CD8-positive, alpha-beta memory T cell (primary cell): ENCODE measurements around the gene PRKAR1A. TPM values are rescaled to one million over a fixed set of nuclear protein-coding genes. Genes with fewer than 3 reads are reported as not detected.

Source experiments
- CTCF ChIA-PET: fragments of 350-600 bp; sonication (Branson Sonifier 250); formaldehyde crosslinking; loops from one replicate; lab custom pipeline; 2021; ENCODE audit warnings: antibody characterized with exemption; lab: Charles Lee
- POLR2A ChIA-PET: fragments of 350-600 bp; sonication (Branson Sonifier 250); formaldehyde crosslinking; loops from one replicate; lab custom pipeline; 2021; ENCODE audit warnings: antibody characterized with exemption; lab: Charles Lee
- DNase-seq, 5 donors: peaks; one replicate each; pipeline versions ENCODE4 v3.0.0 to v3.0.0-alpha.2; 2020 to 2022; ENCODE audit warnings: mixed read lengths in 1 of 5
- H3K27ac ChIP-seq: one replicate; pipeline ENCODE4 v1.7.0; 2013; ENCODE audit warnings: low read depth, mild to moderate bottlenecking, low read length, moderate library complexity
- H3K27me3 ChIP-seq: 2 replicates; pipeline ENCODE4 v1.7.0; 2013; ENCODE audit warnings: low read length, mild to moderate bottlenecking; ENCODE audit not compliant: insufficient read depth, poor library complexity, severe bottlenecking
- H3K36me3 ChIP-seq: 2 replicates; pipeline ENCODE4 v1.7.0; 2013; ENCODE audit warnings: mild to moderate bottlenecking, low read length, moderate library complexity; ENCODE audit not compliant: insufficient read depth
- H3K4me1 ChIP-seq: 2 replicates; pipeline ENCODE4 v1.7.0; 2013; ENCODE audit warnings: mild to moderate bottlenecking, low read length, moderate library complexity; ENCODE audit not compliant: insufficient read depth
- H3K4me3 ChIP-seq: 2 replicates; pipeline ENCODE4 v1.7.0; 2013; ENCODE audit warnings: mild to moderate bottlenecking, low read length
- H3K9me3 ChIP-seq: 2 replicates; pipeline ENCODE4 v1.7.0; 2013; ENCODE audit warnings: mild to moderate bottlenecking, low read length
- H3K27ac Mint-ChIP-seq, 8 donors: one replicate each; pipeline ENCODE4 v1.8.0; 2020 to 2021; ENCODE audit warnings: mixed read lengths in 8 of 8, mild to moderate bottlenecking in 6 of 8, inconsistent platforms in 3 of 8, moderate library complexity in 3 of 8
- H3K27me3 Mint-ChIP-seq, 2 donors: one replicate each; pipeline ENCODE4 v1.8.0; 2020 to 2021; ENCODE audit warnings: mixed read lengths in 2 of 2, mild to moderate bottlenecking in 1 of 2, moderate library complexity in 1 of 2
- H3K36me3 Mint-ChIP-seq, 3 donors: one replicate each; pipeline ENCODE4 v1.8.0; 2020 to 2021; ENCODE audit warnings: mixed read lengths in 3 of 3, inconsistent platforms in 1 of 3, mild to moderate bottlenecking in 1 of 3
- H3K4me1 Mint-ChIP-seq, 3 donors: one replicate each; pipeline ENCODE4 v1.8.0; 2020 to 2021; ENCODE audit warnings: mixed read lengths in 3 of 3, inconsistent platforms in 1 of 3, mild to moderate bottlenecking in 1 of 3
- H3K4me3 Mint-ChIP-seq, 7 donors: one replicate each; pipeline ENCODE4 v1.8.0; 2020 to 2021; ENCODE audit warnings: mixed read lengths in 7 of 7, mild to moderate bottlenecking in 6 of 7, moderate library complexity in 4 of 7, inconsistent platforms in 2 of 7
- H3K9me3 Mint-ChIP-seq, 5 donors: one replicate each; pipeline ENCODE4 v1.8.0; 2020 to 2022; ENCODE audit warnings: mixed read lengths in 5 of 5, mild to moderate bottlenecking in 3 of 5, moderate library complexity in 2 of 5, inconsistent platforms in 1 of 5
- polyA plus RNA-seq: library from polyadenylated mRNA; unstranded; fragments of 300-500 nt; fragmentation: Illumina TruSeq; gene quantifications from one replicate; pipeline ENCODE4 v1.2.3, GENCODE V29; 2021
- total RNA-seq, 2 experiments: library from RNA; stranded (reverse); gene quantifications; one replicate each; pipeline ENCODE4 v1.2.3, GENCODE V29; 2021

The PRKAR1A gene
- total and polyA plus RNA-seq, 3 experiments from 2014 or later, result 191 to 203 (median 197) TPM

DNA sequence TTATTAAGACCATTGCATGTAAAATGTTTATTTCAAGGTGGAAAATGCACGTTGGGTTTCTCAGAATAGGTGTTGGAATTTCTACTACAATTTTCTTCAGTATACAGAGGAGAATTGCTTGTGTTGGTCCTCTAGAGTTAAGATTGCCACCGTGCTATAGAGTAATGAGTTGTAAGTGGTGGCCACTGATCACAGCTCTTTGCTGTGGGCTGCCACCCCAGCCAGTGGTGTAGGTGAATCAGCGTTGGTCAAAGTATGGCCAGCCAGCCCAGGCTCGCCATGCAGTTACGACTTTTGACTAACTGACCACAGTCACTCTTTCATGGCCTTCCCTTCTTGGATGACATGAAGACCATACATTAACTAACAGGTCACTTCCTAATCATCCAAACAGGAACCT, 12.6 kb upstream of the PRKAR1A start:
- Mint-ChIP-seq H3K4me1 (peaks cover 10 to 17% (median 16%) of the 10 kb centered on the region in 3 donors), H3K4me3 (no peak overlapping the region), H3K27ac (no peak overlapping the region), H3K36me3 (no peaks in the 10 kb centered on the region), H3K27me3 (peaks cover 5 to 10% of the 10 kb centered on the region in 2 donors), H3K9me3 (no peaks in the 10 kb centered on the region)
- CTCF ChIA-PET, result no interaction called here
- no peaks in the 10 kb centered on the region for H3K36me3 ChIP-seq
- H3K4me3 ChIP-seq, result no peak overlapping the region
- DNase-seq, result no peak
- no peaks in the 10 kb centered on the region for H3K9me3 ChIP-seq
- H3K4me1 ChIP-seq, result peaks cover 12% of the 10 kb centered on the region
- no peak overlapping the region for H3K27ac ChIP-seq
- POLR2A ChIA-PET, result no interaction called here
- H3K27me3 ChIP-seq, result peaks cover 3% of the 10 kb centered on the region

- no peak overlapping the region for H3K27ac ChIP-seq
- no peak for DNase-seq
- H3K9me3 Mint-ChIP-seq, result no peaks in the 10 kb centered on the region
- peaks cover 3% of the 10 kb centered on the region for H3K27me3 ChIP-seq
- H3K4me3 ChIP-seq, result no peak overlapping the region
- H3K4me1 Mint-ChIP-seq, result peaks cover 10 to 17% (median 16%) of the 10 kb centered on the region in 3 donors
- POLR2A ChIA-PET, result no interaction called here
- H3K4me1 ChIP-seq, result peaks cover 12% of the 10 kb centered on the region
- no peaks in the 10 kb centered on the region for H3K9me3 ChIP-seq
- H3K36me3 Mint-ChIP-seq, result no peaks in the 10 kb centered on the region
- no peak overlapping the region for H3K4me3 Mint-ChIP-seq
- H3K27me3 Mint-ChIP-seq, result peaks cover 5 to 10% of the 10 kb centered on the region in 2 donors
- CTCF ChIA-PET, result interaction anchor here (0.9 to 1.6 kb wide), 2 partner anchors 11 to 13 kb away, joined by 3 to 5 read pairs; partner anchors contain the start of gene PRKAR1A
- H3K27ac Mint-ChIP-seq, result no peak overlapping the region
- H3K36me3 ChIP-seq, result no peaks in the 10 kb centered on the region
These were observed 11.2 kb upstream of the PRKAR1A start for GRCh38 chr17:68501074-68501473.

DNA sequence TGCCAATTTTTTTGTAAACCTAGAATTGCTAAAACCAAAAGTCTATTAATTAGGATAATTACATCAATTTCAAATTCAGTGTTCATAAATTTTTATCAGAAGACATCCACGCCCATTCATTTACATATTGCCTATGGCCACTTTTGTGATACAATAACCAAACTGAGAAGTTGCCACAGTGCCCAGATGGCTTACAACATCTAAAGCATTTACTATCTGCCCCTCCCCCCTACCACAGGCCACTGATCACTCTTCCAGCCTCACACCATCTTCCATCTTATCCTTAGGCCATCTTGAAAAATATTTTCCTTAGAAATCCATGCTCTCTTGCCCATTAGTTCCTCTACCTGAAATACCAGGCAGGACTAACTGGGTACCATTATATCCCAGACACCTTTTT, 6.3 kb upstream of the PRKAR1A start:
- no peak overlapping the region for H3K4me3 ChIP-seq
- H3K27me3 ChIP-seq, result peaks cover 3% of the 10 kb centered on the region
- no peaks in the 10 kb centered on the region for H3K9me3 Mint-ChIP-seq
- H3K27ac Mint-ChIP-seq, result no peak overlapping the region
- H3K4me1 Mint-ChIP-seq, result peaks cover 2 to 18% (median 10%) of the 10 kb centered on the region in 3 donors
- H3K36me3 ChIP-seq, result no peaks in the 10 kb centered on the region
- DNase-seq, result no peak
- peaks cover under 1% of the 10 kb centered on the region for H3K4me1 ChIP-seq
- no peak overlapping the region for H3K27ac ChIP-seq
- ChIA-PET CTCF (no interaction called here), POLR2A (no interaction called here)
- H3K27me3 Mint-ChIP-seq, result peaks cover 2 to 9% of the 10 kb centered on the region in 2 donors
- no peaks in the 10 kb centered on the region for H3K36me3 Mint-ChIP-seq
- no peaks in the 10 kb centered on the region for H3K9me3 ChIP-seq
- H3K4me3 Mint-ChIP-seq, result no peak overlapping the region

GRCh38 chr17:68507576-68507975, 4.7 kb upstream of the PRKAR1A start:
- CTCF ChIA-PET, result interaction anchor here (1.1 kb wide), 1 partner anchor 10 kb away, joined by 3 read pairs; no protein-coding TSS in a partner anchor
- Mint-ChIP-seq H3K4me1 (peaks cover 10 to 26% (median 15%) of the 10 kb centered on the region in 3 donors), H3K4me3 (peak overlapping the region in 2 of 7 donors; percentile 8 to 30), H3K36me3 (peaks cover 0 to 5% (median 0%) of the 10 kb centered on the region in 3 donors), H3K27ac (peak overlapping the region in 1 of 8 donors; percentile 23), H3K9me3 (no peaks in the 10 kb centered on the region), H3K27me3 (no peaks in the 10 kb centered on the region)
- Histone ChIP-seq H3K4me1 (peaks cover 6% of the 10 kb centered on the region), H3K9me3 (no peaks in the 10 kb centered on the region), H3K27ac (no peak overlapping the region), H3K4me3 (no peak overlapping the region), H3K36me3 (no peaks in the 10 kb centered on the region), H3K27me3 (no peaks in the 10 kb centered on the region)
- no peak for DNase-seq
- POLR2A ChIA-PET, result no interaction called here

DNA sequence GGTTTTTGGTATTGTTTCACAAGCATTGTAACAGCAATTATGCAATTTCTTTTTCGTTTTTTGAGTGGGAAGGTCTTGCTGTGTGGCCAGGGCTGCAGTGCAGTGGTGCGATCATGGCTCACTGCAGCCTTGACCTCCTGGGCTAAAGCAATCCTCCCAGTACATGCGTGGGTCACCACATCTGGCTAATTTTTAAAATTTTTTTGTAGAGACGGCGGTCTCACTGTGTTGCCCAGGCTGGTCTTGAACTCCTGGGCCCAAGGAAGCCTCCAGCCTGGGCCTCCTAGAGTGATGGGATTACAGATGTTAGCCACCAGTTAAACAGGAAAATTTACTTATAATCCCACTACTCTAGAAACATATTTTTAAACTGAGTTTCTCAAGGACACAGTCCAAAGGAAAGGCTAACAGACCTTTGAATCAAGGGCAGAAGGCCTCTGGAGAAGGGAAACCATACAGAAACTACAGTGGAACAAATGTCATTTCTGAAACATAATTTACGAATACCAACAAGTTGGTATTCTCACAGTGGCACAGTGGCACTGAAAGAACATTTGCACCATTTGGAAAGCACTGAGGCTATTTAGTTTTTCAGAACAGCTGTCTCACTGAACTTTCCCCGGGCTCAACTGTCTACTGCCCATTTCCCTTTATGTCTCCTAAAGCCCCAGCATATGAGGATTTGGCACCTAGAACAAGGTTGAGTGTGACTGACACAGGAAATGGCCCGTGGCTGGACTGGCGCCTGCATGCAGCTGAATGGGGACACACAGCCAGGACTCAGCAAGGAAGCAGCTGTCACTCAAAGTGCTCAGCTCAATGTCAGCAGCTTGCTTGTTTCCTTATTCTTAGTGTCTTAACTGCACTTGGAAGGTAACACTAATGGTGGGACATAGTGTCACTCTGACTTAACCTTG, 2.8 kb upstream of the PRKAR1A start:
- Mint-ChIP-seq H3K4me3 (peak overlapping the region in 5 of 7 donors; percentile 1 to 100 (median 56)), H3K9me3 (no peaks in the 10 kb centered on the region), H3K36me3 (peaks cover 0 to 18% (median 0%) of the 10 kb centered on the region in 3 donors), H3K4me1 (peaks cover 25 to 41% (median 30%) of the 10 kb centered on the region in 3 donors), H3K27ac (peak overlapping the region in 6 of 8 donors; percentile 53 to 100 (median 74)), H3K27me3 (no peaks in the 10 kb centered on the region)
- Histone ChIP-seq H3K27ac (no peak overlapping the region), H3K4me1 (peaks cover 20% of the 10 kb centered on the region), H3K27me3 (no peaks in the 10 kb centered on the region), H3K9me3 (no peaks in the 10 kb centered on the region), H3K36me3 (no peaks in the 10 kb centered on the region), H3K4me3 (no peak overlapping the region)
- no peak for DNase-seq
- CTCF ChIA-PET, result no interaction called here
- POLR2A ChIA-PET, result no interaction called here

- H3K4me1 ChIP-seq, result peaks cover 30% of the 10 kb centered on the region
- no peaks in the 10 kb centered on the region for H3K36me3 ChIP-seq
- peak overlapping the region; percentile 68 for H3K4me3 ChIP-seq
- peaks cover 0 to 33% (median 3%) of the 10 kb centered on the region in 3 donors for H3K36me3 Mint-ChIP-seq
- ChIA-PET POLR2A (interaction anchor here (2.6 kb wide), 1 partner anchor 23 kb away, joined by 9 read pairs; no protein-coding TSS in a partner anchor), CTCF (interaction anchor here (1.9 kb wide), 1 partner anchor 23 kb away, joined by 11 read pairs; no protein-coding TSS in a partner anchor)
- H3K27ac ChIP-seq, result peak overlapping the region; percentile 99
- no peak for DNase-seq
- H3K27me3 ChIP-seq, result no peaks in the 10 kb centered on the region
- H3K9me3 Mint-ChIP-seq, result no peaks in the 10 kb centered on the region
- H3K27me3 Mint-ChIP-seq, result no peaks in the 10 kb centered on the region
- H3K4me3 Mint-ChIP-seq, result peak overlapping the region; percentile 76 to 100 (median 83)
- H3K9me3 ChIP-seq, result no peaks in the 10 kb centered on the region
- peak overlapping the region; percentile 81 to 100 (median 94) for H3K27ac Mint-ChIP-seq
- peaks cover 40 to 58% (median 47%) of the 10 kb centered on the region in 3 donors for H3K4me1 Mint-ChIP-seq
These were observed 968 bp upstream of the PRKAR1A start for GRCh38 chr17:68511254-68511670.

- Histone ChIP-seq H3K4me3 (peak overlapping the region; percentile 68), H3K9me3 (no peaks in the 10 kb centered on the region), H3K27me3 (no peaks in the 10 kb centered on the region), H3K4me1 (peaks cover 30% of the 10 kb centered on the region), H3K36me3 (peaks cover 1% of the 10 kb centered on the region), H3K27ac (peak overlapping the region; percentile 99)
- ChIA-PET CTCF (interaction anchor here (1.2 to 1.9 kb wide), 3 partner anchors 10 to 311 kb away, joined by 4 to 11 read pairs (median 5); no protein-coding TSS in a partner anchor), POLR2A (interaction anchor here (0.7 to 2.6 kb wide), 4 partner anchors 10 to 331 kb away, joined by 3 to 9 read pairs (median 4); partner anchors contain the start of gene WIPI1)
- DNase-seq, result peak in 4 of 5 donors; percentile 64 to 89 (median 80)
- Mint-ChIP-seq H3K27ac (peak overlapping the region; percentile 100), H3K36me3 (peaks cover 0 to 36% (median 5%) of the 10 kb centered on the region in 3 donors), H3K4me1 (peaks cover 42 to 60% (median 51%) of the 10 kb centered on the region in 3 donors), H3K9me3 (no peaks in the 10 kb centered on the region), H3K27me3 (no peaks in the 10 kb centered on the region), H3K4me3 (peak overlapping the region; percentile 95 to 100 (median 99))
These were observed 471 bp upstream of the PRKAR1A start for GRCh38 chr17:68511671-68512246.
